ENCODE measurements around the gene SCUBE1. TPM values are rescaled to one million over a fixed set of nuclear protein-coding genes. Genes with fewer than 3 reads are reported as not detected.

Gene SCUBE1
- total RNA-seq, 5 donors from 2014 or later (not counting 1 experiment from before 2014, with no cell fraction given): 0.03 to 0.10 TPM; not detected in 3

DNA sequence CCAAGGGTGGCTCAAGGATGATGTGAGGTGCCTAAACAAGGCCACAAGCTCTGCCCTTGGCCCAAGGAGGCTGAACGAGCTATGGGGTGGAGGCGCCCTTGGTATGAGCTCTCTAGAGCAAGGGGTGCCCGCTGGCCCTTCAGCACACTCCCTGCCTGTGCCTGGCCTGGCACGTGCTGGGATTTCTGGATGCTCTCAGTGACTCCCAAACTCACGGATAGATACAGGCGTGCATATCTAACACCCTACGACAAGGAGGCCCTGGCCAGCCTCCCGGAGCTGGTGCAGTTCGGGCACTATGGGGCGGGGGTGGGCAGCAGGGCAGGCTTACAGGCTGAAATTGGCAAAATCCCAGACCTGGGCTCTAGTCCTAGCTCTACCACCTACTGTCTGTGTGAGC, 30.6 kb downstream of the SCUBE1 start:
- ChIA-PET CTCF (no interaction called here), POLR2A (no interaction called here)
- DNase-seq (no peak), ATAC-seq (replicated peaks in 1 of 4) (no peak)
- peaks cover 0 to 13% of the 10 kb centered on the region in 2 experiments for H3K27me3 ChIP-seq (replicated peaks in 1 of 2; ENCODE audit: control insufficient read depth in 2 of 2, extremely low read depth in 1 of 2, insufficient read depth in 2 of 2, low read length in 1 of 2)
- Mint-ChIP-seq H3K9me3 (no peaks in the 10 kb centered on the region), H3K27ac (no peak overlapping the region), H3K4me3 (no peak overlapping the region), H3K36me3 (no peaks in the 10 kb centered on the region), H3K27me3 (peaks cover 10 to 20% of the 10 kb centered on the region in 2 donors), H3K4me1 (no peaks in the 10 kb centered on the region)
- H3K4me3 ChIP-seq (ENCODE audit: control insufficient read depth in 1 of 2, extremely low read depth in 1 of 2, low read length in 1 of 2): no peak overlapping the region
- H3K27ac ChIP-seq (ENCODE audit: low read length): no peak overlapping the region
- H3K4me1 ChIP-seq (ENCODE audit: control insufficient read depth in 1 of 2, extremely low read depth in 1 of 2, insufficient read depth in 2 of 2, low read length in 2 of 2): no peaks in the 10 kb centered on the region
- no peaks in the 10 kb centered on the region for H3K9me3 ChIP-seq
- 86% methylated on average over 7 of the region's 10 CpGs for WGBS (ENCODE audit: insufficient coverage)
- no peaks in the 10 kb centered on the region for H3K36me3 ChIP-seq (ENCODE audit: control insufficient read depth in 2 of 2, extremely low read depth in 1 of 2, insufficient read depth in 1 of 2, low read length in 1 of 2)

GRCh38 chr22:43310798-43311197, 32.4 kb downstream of the SCUBE1 start:
- Mint-ChIP-seq H3K4me3 (no peak overlapping the region), H3K27me3 (peaks cover 14 to 20% of the 10 kb centered on the region in 2 donors), H3K27ac (no peak overlapping the region), H3K36me3 (no peaks in the 10 kb centered on the region), H3K4me1 (no peaks in the 10 kb centered on the region), H3K9me3 (no peaks in the 10 kb centered on the region)
- H3K27ac ChIP-seq (ENCODE audit: low read length): no peak overlapping the region
- ChIA-PET POLR2A (no interaction called here), CTCF (no interaction called here)
- DNase-seq (no peak), ATAC-seq (replicated peaks in 1 of 4) (no peak)
- H3K27me3 ChIP-seq (replicated peaks in 1 of 2; ENCODE audit: control insufficient read depth in 2 of 2, extremely low read depth in 1 of 2, insufficient read depth in 2 of 2, low read length in 1 of 2): peaks cover 0 to 15% of the 10 kb centered on the region in 2 experiments
- no peaks in the 10 kb centered on the region for H3K9me3 ChIP-seq
- no peaks in the 10 kb centered on the region for H3K36me3 ChIP-seq (ENCODE audit: control insufficient read depth in 2 of 2, extremely low read depth in 1 of 2, insufficient read depth in 1 of 2, low read length in 1 of 2)
- H3K4me3 ChIP-seq (ENCODE audit: control insufficient read depth in 1 of 2, extremely low read depth in 1 of 2, low read length in 1 of 2): no peak overlapping the region
- no peaks in the 10 kb centered on the region for H3K4me1 ChIP-seq (ENCODE audit: control insufficient read depth in 1 of 2, extremely low read depth in 1 of 2, insufficient read depth in 2 of 2, low read length in 2 of 2)
- no CpG with 5 or more reads among the region's 1 CpG for WGBS (ENCODE audit: insufficient coverage)

DNA sequence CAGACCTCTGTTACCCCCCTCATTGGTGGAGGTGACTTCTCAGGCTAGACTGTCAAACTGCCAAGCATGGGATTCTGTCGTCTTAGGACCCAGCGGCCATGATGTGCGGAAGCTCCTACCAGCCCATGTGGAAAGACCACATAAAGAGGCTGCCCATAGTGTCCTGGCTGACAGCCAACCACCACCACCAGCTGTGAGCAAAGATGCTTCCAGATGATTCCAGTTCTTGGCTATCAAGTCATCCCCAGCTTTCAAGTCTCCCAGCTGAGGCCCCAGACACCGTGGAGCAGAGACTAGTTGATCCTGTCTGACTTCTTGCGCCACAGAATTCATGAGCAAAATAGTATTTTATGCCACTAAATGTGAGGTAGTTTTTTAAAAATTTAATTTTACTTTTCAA, 32.9 kb downstream of the SCUBE1 start:
- no peaks in the 10 kb centered on the region for H3K36me3 Mint-ChIP-seq
- no peaks in the 10 kb centered on the region for H3K36me3 ChIP-seq (ENCODE audit: control insufficient read depth in 2 of 2, extremely low read depth in 1 of 2, insufficient read depth in 1 of 2, low read length in 1 of 2)
- no peak overlapping the region for H3K27ac Mint-ChIP-seq
- CTCF ChIA-PET: no interaction called here
- H3K4me1 ChIP-seq (ENCODE audit: control insufficient read depth in 1 of 2, extremely low read depth in 1 of 2, insufficient read depth in 2 of 2, low read length in 2 of 2): no peaks in the 10 kb centered on the region
- POLR2A ChIA-PET: no interaction called here
- WGBS (ENCODE audit: insufficient coverage): 92% methylated on average over 3 of the region's 5 CpGs
- peaks cover 0 to 20% of the 10 kb centered on the region in 2 experiments for H3K27me3 ChIP-seq (replicated peaks in 1 of 2; ENCODE audit: control insufficient read depth in 2 of 2, extremely low read depth in 1 of 2, insufficient read depth in 2 of 2, low read length in 1 of 2)
- H3K4me3 Mint-ChIP-seq: no peak overlapping the region
- no peaks in the 10 kb centered on the region for H3K9me3 ChIP-seq
- no peak overlapping the region for H3K4me3 ChIP-seq (ENCODE audit: control insufficient read depth in 1 of 2, extremely low read depth in 1 of 2, low read length in 1 of 2)
- H3K27me3 Mint-ChIP-seq: peaks cover 14 to 20% of the 10 kb centered on the region in 2 donors
- no peak for DNase-seq
- H3K4me1 Mint-ChIP-seq: no peaks in the 10 kb centered on the region
- no peak overlapping the region for H3K27ac ChIP-seq (ENCODE audit: low read length)
- no peak for ATAC-seq (replicated peaks in 1 of 4)
- H3K9me3 Mint-ChIP-seq: no peaks in the 10 kb centered on the region

- no peaks in the 10 kb centered on the region for H3K9me3 ChIP-seq
- peaks cover 0 to 22% of the 10 kb centered on the region in 2 experiments for H3K27me3 ChIP-seq (replicated peaks in 1 of 2; ENCODE audit: control insufficient read depth in 2 of 2, extremely low read depth in 1 of 2, insufficient read depth in 2 of 2, low read length in 1 of 2)
- no peak overlapping the region for H3K4me3 ChIP-seq (ENCODE audit: control insufficient read depth in 1 of 2, extremely low read depth in 1 of 2, low read length in 1 of 2)
- Mint-ChIP-seq H3K27ac (no peak overlapping the region), H3K9me3 (no peaks in the 10 kb centered on the region), H3K36me3 (no peaks in the 10 kb centered on the region), H3K4me3 (no peak overlapping the region), H3K27me3 (peaks cover 17 to 20% of the 10 kb centered on the region in 2 donors), H3K4me1 (no peaks in the 10 kb centered on the region)
- DNase-seq (no peak), ATAC-seq (replicated peaks in 1 of 4) (no peak)
- ChIA-PET CTCF (no interaction called here), POLR2A (no interaction called here)
- WGBS (ENCODE audit: insufficient coverage): 93% methylated on average over 7 of the region's 10 CpGs
- H3K4me1 ChIP-seq (ENCODE audit: control insufficient read depth in 1 of 2, extremely low read depth in 1 of 2, insufficient read depth in 2 of 2, low read length in 2 of 2): no peaks in the 10 kb centered on the region
- no peaks in the 10 kb centered on the region for H3K36me3 ChIP-seq (ENCODE audit: control insufficient read depth in 2 of 2, extremely low read depth in 1 of 2, insufficient read depth in 1 of 2, low read length in 1 of 2)
- no peak overlapping the region for H3K27ac ChIP-seq (ENCODE audit: low read length)
These were observed 34.3 kb downstream of the SCUBE1 start for GRCh38 chr22:43308836-43309235.

DNA sequence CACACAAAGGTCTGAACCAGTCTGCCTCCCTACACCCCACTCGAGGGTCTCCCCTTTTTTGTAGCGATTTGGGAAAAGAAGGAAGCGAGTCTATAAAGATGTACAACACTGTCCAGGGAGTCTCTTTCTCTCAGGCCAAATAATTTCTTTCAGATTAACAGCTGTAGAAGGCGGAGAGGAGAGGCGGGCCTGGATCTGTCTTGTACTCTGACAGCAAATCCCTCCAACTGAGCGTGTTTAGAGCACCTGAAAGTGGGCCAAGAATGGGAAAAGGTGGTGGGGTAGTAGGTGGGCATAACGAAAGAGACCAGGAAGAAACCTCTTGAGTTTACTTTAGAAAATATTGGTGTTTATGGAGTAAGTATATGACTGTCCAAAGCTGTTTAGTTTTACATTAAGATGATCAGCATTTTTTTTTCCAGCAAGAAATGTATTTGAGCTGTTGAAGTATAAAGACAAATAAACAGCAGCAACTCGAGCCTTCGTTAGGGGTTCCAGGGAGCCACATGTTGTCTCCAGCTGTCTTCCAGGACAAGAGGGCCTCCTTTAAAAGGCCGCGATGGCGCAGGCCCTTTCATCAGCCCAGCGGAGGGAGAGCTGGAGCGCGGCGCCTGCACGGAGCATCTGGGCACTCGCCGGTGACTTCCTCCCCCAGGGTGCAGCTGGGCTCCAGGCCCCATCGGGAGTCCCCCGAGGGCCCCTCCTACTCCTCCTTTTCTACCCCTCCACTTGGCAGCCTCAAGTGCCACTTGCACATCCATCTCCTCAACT, 34.9 kb downstream of the SCUBE1 start:
- Histone ChIP-seq H3K36me3 (ENCODE audit: control insufficient read depth in 2 of 2, extremely low read depth in 1 of 2, insufficient read depth in 1 of 2, low read length in 1 of 2) (no peaks in the 10 kb centered on the region), H3K9me3 (no peaks in the 10 kb centered on the region), H3K27me3 (replicated peaks in 1 of 2; ENCODE audit: control insufficient read depth in 2 of 2, extremely low read depth in 1 of 2, insufficient read depth in 2 of 2, low read length in 1 of 2) (peaks cover 0 to 23% of the 10 kb centered on the region in 2 experiments), H3K4me1 (ENCODE audit: control insufficient read depth in 1 of 2, extremely low read depth in 1 of 2, insufficient read depth in 2 of 2, low read length in 2 of 2) (no peaks in the 10 kb centered on the region), H3K4me3 (ENCODE audit: control insufficient read depth in 1 of 2, extremely low read depth in 1 of 2, low read length in 1 of 2) (no peak overlapping the region), H3K27ac (ENCODE audit: low read length) (no peak overlapping the region)
- H3K27ac Mint-ChIP-seq: no peak overlapping the region
- H3K4me1 Mint-ChIP-seq: no peaks in the 10 kb centered on the region
- DNase-seq (no peak), ATAC-seq (replicated peaks in 1 of 4) (no peak)
- no peaks in the 10 kb centered on the region for H3K9me3 Mint-ChIP-seq
- H3K27me3 Mint-ChIP-seq: peaks cover 15 to 19% of the 10 kb centered on the region in 2 donors
- no peak overlapping the region for H3K4me3 Mint-ChIP-seq
- CTCF ChIA-PET: no interaction called here
- no peaks in the 10 kb centered on the region for H3K36me3 Mint-ChIP-seq
- WGBS (ENCODE audit: insufficient coverage): 29% methylated on average over 16 of the region's 21 CpGs
- POLR2A ChIA-PET: no interaction called here

- H3K4me1 Mint-ChIP-seq: no peaks in the 10 kb centered on the region
- Histone ChIP-seq H3K9me3 (no peaks in the 10 kb centered on the region), H3K27me3 (replicated peaks in 1 of 2; ENCODE audit: control insufficient read depth in 2 of 2, extremely low read depth in 1 of 2, insufficient read depth in 2 of 2, low read length in 1 of 2) (peaks cover 0 to 36% of the 10 kb centered on the region in 2 experiments), H3K36me3 (ENCODE audit: control insufficient read depth in 2 of 2, extremely low read depth in 1 of 2, insufficient read depth in 1 of 2, low read length in 1 of 2) (no peaks in the 10 kb centered on the region), H3K4me1 (ENCODE audit: control insufficient read depth in 1 of 2, extremely low read depth in 1 of 2, insufficient read depth in 2 of 2, low read length in 2 of 2) (no peaks in the 10 kb centered on the region), H3K4me3 (ENCODE audit: control insufficient read depth in 1 of 2, extremely low read depth in 1 of 2, low read length in 1 of 2) (no peak overlapping the region), H3K27ac (ENCODE audit: low read length) (no peak overlapping the region)
- no peaks in the 10 kb centered on the region for H3K36me3 Mint-ChIP-seq
- ChIA-PET POLR2A (no interaction called here), CTCF (no interaction called here)
- ATAC-seq (replicated peaks in 1 of 4): no peak
- peaks cover 11 to 18% of the 10 kb centered on the region in 2 donors for H3K27me3 Mint-ChIP-seq
- no peak for DNase-seq
- H3K9me3 Mint-ChIP-seq: no peaks in the 10 kb centered on the region
- H3K27ac Mint-ChIP-seq: no peak overlapping the region
- H3K4me3 Mint-ChIP-seq: no peak overlapping the region
- WGBS (ENCODE audit: insufficient coverage): 37% methylated on average over 5 of the region's 8 CpGs
These were observed 37.4 kb downstream of the SCUBE1 start for GRCh38 chr22:43305806-43306205.

Measured in T-cell (primary cell).